Testis (tissue), 3 donors: ENCODE data around the gene FAM174A. TPM values are rescaled to one million over a fixed set of nuclear protein-coding genes. Genes with fewer than 3 reads are reported as not detected.
"Not testable (repeated sequence)": the region's sequence is repeated elsewhere in the genome, so short reads cannot be mapped to it uniquely, and the experiment has no call there.

Experiments used
- DNase-seq: peaks from one replicate; pipeline ENCODE4 v3.0.0-alpha.2; 2019
- H3K27ac ChIP-seq, 2 donors: fragments of 200-600 bp; sonication (generic); one replicate each; pipeline ENCODE4 v1.5.1; 2019
- H3K27me3 ChIP-seq: fragments of 200-600 bp; sonication (generic); one replicate; pipeline ENCODE4 v1.5.1; 2019
- H3K36me3 ChIP-seq: fragments of 200-600 bp; sonication (generic); one replicate; pipeline ENCODE4 v1.5.1; 2017; ENCODE audit warnings: low read depth; ENCODE audit errors: missing control alignments
- H3K4me1 ChIP-seq: fragments of 200-600 bp; sonication (generic); one replicate; pipeline ENCODE4 v1.5.1; 2019
- H3K4me3 ChIP-seq, 2 donors: fragments of 200-600 bp; sonication (generic); one replicate each; pipeline ENCODE4 v1.5.1; 2017 to 2019
- H3K9me3 ChIP-seq: fragments of 200-600 bp; sonication (generic); one replicate; pipeline ENCODE4 v1.5.1; 2017
- CTCF ChIP-seq, 3 experiments: fragments of 450-650 bp in 2 of 3; fragments of 200-600 bp in 1 of 3; sonication (generic) in 1 of 3; IDR thresholded peaks; one replicate each; pipeline ENCODE4 v1.5.1; 2016 to 2019; ENCODE audit warnings: antibody characterized with exemption in 3 of 3, mild to moderate bottlenecking in 2 of 3, moderate library complexity in 1 of 3
- POLR2A ChIP-seq: fragments of 450-650 bp; IDR thresholded peaks from one replicate; pipeline ENCODE4 v1.6.1; 2017; ENCODE audit warnings: antibody characterized with exemption, mild to moderate bottlenecking, moderate library complexity
- WGBS, 2 donors: methylation state at CpG; one replicate each; pipeline ENCODE4 v1.1.5; 2018; 5-methylcytosine and 5-hydroxymethylcytosine counted together
- intact Hi-C: fragments of 100-400 bp; cut with DNase I; formaldehyde crosslinking; loops from one replicate; pipeline ENCODE4 v1.15.1; 2023; ENCODE audit warnings: low total_unique reads
- polyA plus RNA-seq: library from polyadenylated mRNA; stranded (reverse); fragments of 350-450 nt; fragmentation: Illumina TruSeq; extraction: RNeasy Lipid Tissue Mini Kit (QIAGEN cat#74804); gene quantifications from one replicate; pipeline ENCODE4 v1.2.3, GENCODE V29; 2014; ENCODE audit warnings: low read depth, low replicate concordance; ENCODE audit not compliant: insufficient read depth
- total RNA-seq, 2 donors: library from RNA; depleted of rRNA; stranded (reverse); fragments of >200 nt; gene quantifications; one replicate each; pipeline ENCODE4 v1.2.3, GENCODE V29; 2016

Gene FAM174A
- total and polyA plus RNA-seq, 3 donors from 2014 or later: 62.1 to 82.0 (median 64.6) TPM

- Histone ChIP-seq H3K4me3 (no peak overlapping the region), H3K27me3 (no peaks in the 10 kb centered on the region), H3K27ac (no peak overlapping the region), H3K9me3 (no peaks in the 10 kb centered on the region), H3K36me3 (no peaks in the 10 kb centered on the region), H3K4me1 (no peaks in the 10 kb centered on the region)
- intact Hi-C loops: no loop called here
- 71 to 85% methylated on average over 1 of the region's 1 CpG for WGBS, 2 donors
- TF ChIP-seq CTCF (IDR thresholded peaks at IDR 0.05) (no peak), POLR2A (no peak)
- no peak for DNase-seq
These were observed 63.3 kb downstream of the FAM174A start for GRCh38 chr5:100598446-100598845.

GRCh38 chr5:100600298-100600994, 65.3 kb downstream of the FAM174A start:
- H3K27me3 ChIP-seq: no peaks in the 10 kb centered on the region
- DNase-seq: no peak
- WGBS, 2 donors: 73 to 78% methylated on average over 5 of the region's 5 CpGs
- H3K4me3 ChIP-seq: no peak overlapping the region
- H3K9me3 ChIP-seq: no peaks in the 10 kb centered on the region
- no peak overlapping the region for H3K27ac ChIP-seq
- H3K4me1 ChIP-seq: no peaks in the 10 kb centered on the region
- intact Hi-C loops: no loop called here
- no peaks in the 10 kb centered on the region for H3K36me3 ChIP-seq
- TF ChIP-seq CTCF (IDR thresholded peaks at IDR 0.05): no peak
- TF ChIP-seq POLR2A: no peak

DNA sequence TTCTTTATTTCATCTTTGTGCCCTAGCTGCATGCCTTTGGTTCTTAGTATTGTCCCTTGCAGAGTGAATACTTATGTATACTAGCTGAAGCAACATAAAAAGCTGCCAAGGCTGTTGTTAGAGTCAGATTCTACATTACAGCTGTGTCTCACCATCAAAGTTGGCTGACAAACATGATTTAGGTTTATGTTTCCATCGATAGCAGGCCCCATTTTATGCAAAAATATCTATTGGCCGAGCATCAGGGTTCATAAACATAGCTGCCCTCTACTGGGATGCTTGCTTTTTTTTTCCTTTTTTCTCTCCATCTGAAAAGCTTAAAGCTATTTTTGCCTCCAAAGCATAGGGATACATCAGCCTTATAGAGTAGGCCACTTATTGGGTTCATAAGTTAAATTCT, 68.0 kb downstream of the FAM174A start:
- TF ChIP-seq POLR2A (no peak), CTCF (IDR thresholded peaks at IDR 0.05) (no peak)
- no peaks in the 10 kb centered on the region for H3K27me3 ChIP-seq
- intact Hi-C loops: no loop called here
- no peaks in the 10 kb centered on the region for H3K36me3 ChIP-seq
- no peaks in the 10 kb centered on the region for H3K9me3 ChIP-seq
- no peak overlapping the region for H3K4me3 ChIP-seq
- no peak for DNase-seq
- WGBS, 2 donors: 65 to 81% methylated on average over 2 of the region's 2 CpGs
- no peaks in the 10 kb centered on the region for H3K4me1 ChIP-seq
- H3K27ac ChIP-seq: no peak overlapping the region

DNA sequence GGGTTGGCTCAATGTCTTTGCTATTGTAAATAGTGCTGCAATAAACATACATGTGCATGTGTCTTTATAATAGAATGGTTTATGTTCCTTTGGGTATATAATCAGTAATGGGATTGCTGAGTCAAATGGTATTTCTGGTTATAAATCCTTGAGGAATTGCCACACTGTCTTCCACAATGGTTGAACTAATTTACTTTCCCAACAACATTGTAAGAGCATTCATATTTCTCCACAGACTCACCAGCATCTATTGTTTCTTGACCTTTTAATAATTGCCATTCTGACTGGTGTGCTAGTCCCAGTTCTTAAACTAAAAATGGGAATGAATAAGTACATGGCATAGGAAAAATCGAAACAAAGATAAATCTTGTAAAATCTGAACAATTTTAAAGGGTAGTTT, 68.8 kb downstream of the FAM174A start:
- H3K36me3 ChIP-seq, H3K4me3 ChIP-seq, H3K9me3 ChIP-seq, H3K27me3 ChIP-seq, intact Hi-C loops, DNase-seq, H3K27ac ChIP-seq, H3K4me1 ChIP-seq: not testable (repeated sequence)
- WGBS, 2 donors: 93 to 97% methylated on average over 1 of the region's 1 CpG

GRCh38 chr5:100609594-100609993, 74.4 kb downstream of the FAM174A start:
- no peaks in the 10 kb centered on the region for H3K9me3 ChIP-seq
- WGBS, 2 donors: 89 to 91% methylated on average over 7 of the region's 7 CpGs
- H3K36me3 ChIP-seq: no peaks in the 10 kb centered on the region
- intact Hi-C loops: no loop called here
- no peak overlapping the region for H3K27ac ChIP-seq
- DNase-seq: no peak
- TF ChIP-seq CTCF (IDR thresholded peaks at IDR 0.05): no peak
- TF ChIP-seq POLR2A: no peak
- no peak overlapping the region for H3K4me3 ChIP-seq
- no peaks in the 10 kb centered on the region for H3K27me3 ChIP-seq
- H3K4me1 ChIP-seq: no peaks in the 10 kb centered on the region
